Transverse colon (tissue), 4 donors: ENCODE results near the gene DIS3L. TPM values are rescaled to one million over a fixed set of nuclear protein-coding genes. Genes with fewer than 3 reads are reported as not detected.
"Not testable (repeated sequence)": the region's sequence is repeated elsewhere in the genome, so short reads cannot be mapped to it uniquely, and the experiment has no call there.

Experiments
- DNase-seq: peaks from one replicate; pipeline ENCODE4 v3.0.0-alpha.2; 2019
- H3K27ac ChIP-seq, 4 donors: fragments of 200-600 bp; sonication (generic); 2 replicates each; pipeline ENCODE4 v1.5.1; 2016 to 2018; ENCODE audit warnings: inconsistent platforms in 4 of 4
- H3K27me3 ChIP-seq: fragments of 200-600 bp; sonication (generic); 2 replicates; pipeline ENCODE4 v1.5.1; 2017; ENCODE audit warnings: inconsistent platforms
- H3K36me3 ChIP-seq, 4 donors: fragments of 200-600 bp; sonication (generic); 2 replicates each; pipeline ENCODE4 v1.5.1; 2017 to 2019; ENCODE audit warnings: inconsistent platforms in 4 of 4
- H3K4me1 ChIP-seq, 4 donors: fragments of 200-600 bp; sonication (generic); 2 replicates each; pipeline ENCODE4 v1.5.1; 2017 to 2020; ENCODE audit warnings: inconsistent platforms in 4 of 4
- H3K4me3 ChIP-seq, 4 donors: fragments of 200-600 bp; sonication (generic); 1 replicate in 1 of 4; 2 replicates in 3 of 4; pipeline versions ENCODE4 v1.5.1 to v1.6.1; 2017 to 2019; ENCODE audit warnings: inconsistent platforms in 4 of 4
- H3K9me3 ChIP-seq, 2 donors: fragments of 200-600 bp; sonication (generic); 2 replicates each; pipeline ENCODE4 v1.5.1; 2017 to 2019; ENCODE audit warnings: inconsistent platforms in 2 of 2
- CTCF ChIP-seq, 5 experiments: fragments of 200-600 bp in 3 of 5; fragments of 450-650 bp in 2 of 5; sonication (generic) in 3 of 5; IDR thresholded peaks; 1 replicate in 2 of 5; 2 replicates in 3 of 5; pipeline ENCODE4 v1.5.1; 2016 to 2017; ENCODE audit warnings: antibody characterized with exemption in 5 of 5, inconsistent platforms in 3 of 5, mild to moderate bottlenecking in 2 of 5, moderate library complexity in 1 of 5
- EP300 ChIP-seq: sonication (generic); formaldehyde crosslinking; IDR thresholded peaks from one replicate; pipeline ENCODE4 v1.6.1; 2017; ENCODE audit warnings: antibody characterized with exemption, low read depth
- POLR2A ChIP-seq: fragments of 450-650 bp; IDR thresholded peaks from one replicate; pipeline ENCODE4 v1.6.1; 2016; ENCODE audit warnings: antibody characterized with exemption, mild to moderate bottlenecking, moderate library complexity
- POLR2AphosphoS5 ChIP-seq, 3 donors: sonication (generic); formaldehyde crosslinking; IDR thresholded peaks; one replicate each; pipeline ENCODE4 v1.6.1; 2016; ENCODE audit warnings: antibody characterized with exemption in 3 of 3
- WGBS, 2 donors: methylation state at CpG; one replicate each; pipeline ENCODE4 v1.1.5; 2018; ENCODE audit warnings: low coverage in 1 of 2; 5-methylcytosine and 5-hydroxymethylcytosine counted together
- in situ Hi-C, 4 donors: fragments of 200-750 bp; cut with MboI; loops; one replicate each; pipeline versions ENCODE4 v1.15.0 to v1.15.1; 2017; ENCODE audit warnings: low sequenced_read_pairs in 3 of 4, low pct_ligation_motif_present in 1 of 4, low pct_unique_long_range_greater_than_20kb in 1 of 4
- intact Hi-C: fragments of 100-400 bp; cut with DNase I; formaldehyde crosslinking; loops from one replicate; pipeline ENCODE4 v1.15.1; 2023; ENCODE audit warnings: low total_unique reads
- total RNA-seq, 4 donors: library from RNA; depleted of rRNA; stranded (reverse); fragments of >200 nt; gene quantifications; one replicate each; pipeline ENCODE4 v1.1.0, GENCODE V29; 2016

The DIS3L gene
- total RNA-seq, 4 donors from 2014 or later = 17.6 to 24.8 (median 24.3) TPM

DNA sequence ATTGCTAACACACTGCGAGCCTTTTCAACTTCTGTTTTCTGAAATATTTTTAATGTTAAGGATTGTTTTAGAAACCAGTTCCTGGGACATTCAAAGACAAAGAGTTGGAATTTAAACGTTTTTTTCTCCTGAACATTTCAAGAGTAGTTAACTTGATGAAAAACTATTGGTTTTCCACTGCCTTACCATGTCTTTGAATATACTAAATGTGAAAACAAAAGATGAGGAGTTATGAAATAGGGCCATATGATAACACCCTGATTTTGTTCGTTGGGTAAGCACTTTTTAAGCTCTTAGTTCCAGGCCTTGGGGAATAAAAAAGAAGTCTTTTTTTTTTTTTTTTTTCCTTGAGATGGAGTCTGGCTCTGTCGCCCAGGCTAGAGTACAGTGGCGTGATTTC, 2.8 kb downstream of the DIS3L start:
- no peak overlapping the region for H3K27ac ChIP-seq
- no peak for TF ChIP-seq POLR2A
- no peak for TF ChIP-seq CTCF (IDR thresholded peaks at IDR 0.05)
- no peak for TF ChIP-seq POLR2AphosphoS5 (IDR thresholded peaks at IDR 0.05)
- no peak for TF ChIP-seq EP300
- 68 to 82% methylated on average over 3 to 5 of the region's 5 CpGs for WGBS, 2 donors
- no peak overlapping the region for H3K4me3 ChIP-seq
- H3K4me1 ChIP-seq = peaks cover 16 to 29% (median 24%) of the 10 kb centered on the region in 4 donors
- DNase-seq = no peak
- intact Hi-C loops (no loop called here), in situ Hi-C loops (no loop called here)
- no peaks in the 10 kb centered on the region for H3K36me3 ChIP-seq
- H3K27me3 ChIP-seq = no peaks in the 10 kb centered on the region
- no peaks in the 10 kb centered on the region for H3K9me3 ChIP-seq

DNA sequence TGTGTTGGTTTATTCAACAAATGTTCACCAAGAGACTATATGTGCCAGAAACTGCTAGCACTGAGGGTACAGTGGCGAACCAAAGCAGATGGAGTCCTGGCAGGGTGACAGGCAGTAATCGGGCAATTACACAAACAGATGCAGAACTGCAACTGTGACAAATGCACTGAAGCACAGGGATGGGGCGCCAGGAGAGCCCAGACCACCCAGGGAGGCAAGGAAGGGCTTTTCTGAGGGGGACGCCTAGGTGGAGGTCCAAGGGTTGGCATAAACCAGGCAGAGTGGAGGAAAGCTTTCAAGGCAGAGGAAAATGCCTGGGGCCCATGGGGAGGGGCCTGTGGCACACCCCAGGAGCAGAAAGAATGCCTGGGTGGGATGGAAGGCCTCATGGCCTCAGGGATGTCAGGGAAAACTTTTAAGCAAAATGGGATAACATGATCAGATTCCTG, 5.5 kb downstream of the DIS3L start:
- Histone ChIP-seq H3K27me3 (no peaks in the 10 kb centered on the region), H3K9me3 (no peaks in the 10 kb centered on the region), H3K4me3 (no peak overlapping the region), H3K27ac (no peak overlapping the region), H3K4me1 (peaks cover 14 to 18% (median 16%) of the 10 kb centered on the region in 4 donors), H3K36me3 (no peaks in the 10 kb centered on the region)
- WGBS, 2 donors = 50 to 60% methylated on average over 2 to 4 of the region's 4 CpGs
- TF ChIP-seq POLR2AphosphoS5 (IDR thresholded peaks at IDR 0.05) (no peak), CTCF (IDR thresholded peaks at IDR 0.05) (no peak), POLR2A (no peak), EP300 (no peak)
- DNase-seq = no peak
- intact Hi-C loops = no loop called here
- in situ Hi-C loops = no loop called here

DNA sequence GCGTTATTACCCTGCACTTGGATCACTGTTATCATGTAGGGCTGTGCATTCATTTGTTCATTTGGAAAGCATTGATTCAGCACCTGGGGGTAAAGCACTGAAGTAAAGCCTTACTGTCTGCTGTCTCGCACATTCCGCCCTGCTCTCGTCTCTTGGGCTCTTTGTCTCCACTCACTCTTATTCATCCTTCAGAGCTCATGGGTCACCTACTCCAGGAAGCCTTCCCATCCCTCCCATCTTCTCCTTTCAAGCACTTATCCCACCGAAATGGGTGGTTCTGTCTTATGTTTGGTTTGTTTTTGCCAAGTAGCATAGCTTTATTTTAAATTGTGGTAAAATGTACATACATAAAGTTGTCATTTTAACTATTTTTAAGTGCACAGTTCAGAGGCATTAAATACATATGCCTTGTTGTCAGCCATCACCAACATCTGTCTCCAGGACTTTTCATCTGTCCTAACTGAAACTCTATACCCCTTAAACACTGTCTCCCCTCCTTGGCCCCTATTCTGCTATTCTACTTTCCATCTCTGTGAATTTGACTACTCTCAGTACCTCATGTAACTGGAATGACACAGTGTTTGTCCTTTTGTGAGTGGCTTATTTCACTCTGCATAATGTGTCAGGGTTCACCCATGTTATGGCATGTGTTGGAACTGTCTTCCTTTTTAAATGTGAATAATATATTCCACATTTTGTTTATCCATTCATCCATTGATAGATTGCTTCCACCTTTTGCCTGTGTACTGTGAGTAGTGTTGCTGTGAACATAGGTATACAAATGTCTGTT, 9.3 kb downstream of the DIS3L start:
- no peaks in the 10 kb centered on the region for H3K9me3 ChIP-seq
- no peak for DNase-seq
- H3K4me1 ChIP-seq = peaks cover 0 to 14% (median 7%) of the 10 kb centered on the region in 4 donors
- intact Hi-C loops (no loop called here), in situ Hi-C loops (no loop called here)
- no peak overlapping the region for H3K4me3 ChIP-seq
- TF ChIP-seq CTCF (IDR thresholded peaks at IDR 0.05) = no peak
- TF ChIP-seq POLR2AphosphoS5 (IDR thresholded peaks at IDR 0.05) = no peak
- TF ChIP-seq EP300 = no peak
- TF ChIP-seq POLR2A = no peak
- H3K27ac ChIP-seq = no peak overlapping the region
- H3K27me3 ChIP-seq = no peaks in the 10 kb centered on the region
- H3K36me3 ChIP-seq = no peaks in the 10 kb centered on the region
- WGBS, 2 donors = 92 to 94% methylated on average over 5 of the region's 5 CpGs

DNA sequence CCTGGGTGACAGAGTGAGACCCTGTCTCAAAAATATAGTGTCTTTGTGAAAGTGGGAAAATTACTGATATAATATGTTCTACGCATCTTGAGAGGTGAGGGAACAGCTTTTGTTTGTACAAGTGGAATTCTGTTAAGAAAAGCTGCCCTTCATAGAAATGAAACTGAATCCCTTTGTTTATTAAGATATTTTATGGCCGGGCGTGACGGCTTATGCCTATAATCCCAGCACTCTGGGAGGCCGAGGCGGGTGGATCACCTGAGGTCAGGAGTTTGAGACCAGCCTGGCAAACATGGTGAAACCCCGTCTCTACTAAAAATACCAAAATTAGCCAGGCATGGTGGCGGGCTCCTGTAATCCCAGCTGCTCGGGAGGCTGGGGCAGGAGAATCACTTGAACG, 11.1 kb downstream of the DIS3L start:
- in situ Hi-C loops = not testable (repeated sequence)

More for the DNA sequence above, 11.1 kb downstream of the DIS3L start:
- intact Hi-C loops, H3K9me3 ChIP-seq, H3K27me3 ChIP-seq, H3K36me3 ChIP-seq, H3K4me3 ChIP-seq: not testable (repeated sequence)
- Histone ChIP-seq H3K4me1 (peaks cover 0 to 14% (median 7%) of the 10 kb centered on the region in 4 donors), H3K27ac (peak overlapping the region in 2 of 4 donors; percentile 26 to 55)
- 52 to 58% methylated on average over 9 to 10 of the region's 10 CpGs for WGBS, 2 donors
- peak; percentile 72 for DNase-seq
